ENCODE measurements around the gene NCK2.
"Not testable (repeated sequence)": the region's sequence is repeated elsewhere in the genome, so short reads cannot be mapped to it uniquely, and the experiment has no call there.

NCK2 gene

DNA sequence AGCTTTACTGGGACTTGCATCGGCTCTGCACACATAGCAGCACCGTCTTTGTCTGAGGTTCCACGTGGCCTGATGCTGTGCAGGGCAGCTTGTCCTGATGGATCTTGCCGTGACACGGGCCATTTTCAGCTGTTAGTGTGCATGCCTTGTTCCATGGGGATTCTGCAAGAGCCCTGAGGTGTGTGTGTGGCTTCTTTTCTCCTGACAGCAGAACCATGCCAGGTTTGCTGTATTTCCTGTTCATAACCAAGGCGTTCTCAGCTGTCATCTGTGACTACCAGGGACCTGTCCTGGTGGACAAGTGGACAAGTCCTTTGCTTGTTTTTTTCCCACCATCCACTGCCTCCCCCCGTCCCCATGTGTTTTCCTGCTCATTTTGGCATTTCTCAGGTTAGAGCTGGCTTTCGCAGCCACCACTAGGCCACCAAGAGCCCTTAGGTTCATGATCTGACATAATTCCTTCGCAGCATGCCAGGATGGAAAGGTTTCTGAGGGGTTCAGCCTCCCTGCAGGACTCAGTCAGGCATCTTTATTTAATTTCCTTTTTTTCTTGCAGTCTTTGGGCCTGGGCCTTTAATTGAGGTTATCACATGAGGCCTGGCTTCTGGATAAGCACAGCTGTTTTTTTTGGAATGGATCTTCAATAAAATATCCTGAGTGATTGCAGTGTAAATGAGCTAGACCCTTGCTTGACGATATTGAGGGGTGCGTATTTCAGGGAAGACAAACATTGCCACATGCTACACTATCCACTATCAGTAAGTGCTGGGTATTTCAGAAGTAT is 139.4 kb downstream of the NCK2 start:
- FAIRE-seq (no peak), DNase-seq (ENCODE audit: insufficient read length, low spot score) (no peak)

GRCh38 chr2:105885456-105885855 is 140.7 kb downstream of the NCK2 start:
- DNase-seq (ENCODE audit: insufficient read length, low spot score), result no peak
- FAIRE-seq, result no peak

- FAIRE-seq (peak; percentile 53), DNase-seq (ENCODE audit: insufficient read length, low spot score) (no peak)
Measured at GRCh38 chr2:105886029-105886454, 141.3 kb downstream of the NCK2 start.

DNA sequence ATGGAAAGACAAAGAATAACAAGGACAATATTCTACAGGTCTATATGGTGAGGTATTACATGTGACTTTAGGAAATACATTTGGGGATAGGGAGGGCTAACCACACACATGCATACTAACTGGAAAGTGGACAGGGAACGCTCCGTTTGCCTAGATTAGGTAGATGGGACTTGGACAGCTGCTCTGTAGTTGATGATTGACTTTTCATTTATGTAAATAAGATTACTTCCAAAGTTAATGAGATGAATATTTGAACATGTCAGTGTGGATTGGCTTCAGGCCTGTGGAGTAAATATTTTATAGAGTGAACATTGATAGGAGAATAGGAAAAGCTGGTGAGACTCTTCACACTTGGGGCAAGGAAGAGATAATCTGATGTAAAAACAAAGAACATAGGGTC is 142.0 kb downstream of the NCK2 start:
- no peak for DNase-seq (ENCODE audit: insufficient read length, low spot score)

GRCh38 chr2:105887256-105887655 is 142.5 kb downstream of the NCK2 start:
- DNase-seq (ENCODE audit: insufficient read length, low spot score) (no peak), FAIRE-seq (no peak)

More for the DNA sequence above, 142.0 kb downstream of the NCK2 start:
- no peak for FAIRE-seq

DNA sequence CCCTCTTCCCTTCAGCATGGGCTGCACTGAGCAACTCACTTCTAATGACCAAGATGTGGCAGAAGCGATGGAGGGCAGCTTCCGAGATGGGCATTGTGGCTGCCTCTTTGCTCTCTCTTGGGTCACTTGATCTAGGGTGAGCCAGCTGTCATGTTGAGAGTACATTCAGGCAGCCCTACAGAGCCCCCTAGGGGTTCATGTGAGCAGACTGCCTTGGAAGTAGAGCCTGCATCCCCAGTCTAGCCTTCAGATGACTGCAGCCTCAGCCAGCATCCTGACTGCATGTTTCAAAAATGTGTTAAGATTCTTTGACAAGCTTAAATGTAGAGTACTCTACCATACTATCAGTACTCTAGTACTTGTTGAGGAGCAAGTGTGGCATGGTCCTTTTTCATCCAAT is 143.9 kb downstream of the NCK2 start:
- FAIRE-seq (no peak), DNase-seq (ENCODE audit: insufficient read length, low spot score) (no peak)

DNA sequence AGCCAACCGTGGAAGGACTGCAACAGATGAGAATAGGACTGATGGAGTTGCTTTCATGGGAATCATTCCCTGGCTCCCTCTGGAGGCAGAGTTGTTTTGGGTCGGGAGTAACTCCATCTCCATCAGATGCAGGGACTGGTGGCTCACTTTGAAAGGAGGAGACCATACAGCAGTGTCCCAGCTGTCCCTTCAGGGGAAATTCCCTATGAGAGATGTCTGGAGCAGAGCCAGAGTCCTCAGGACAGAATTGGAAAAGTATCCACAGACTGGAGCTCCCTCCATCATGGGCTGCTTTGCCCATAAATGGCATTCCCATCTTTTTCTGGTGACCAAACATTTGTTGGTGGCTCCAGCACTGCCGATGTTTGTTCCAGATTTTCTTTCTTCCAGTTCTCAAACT is 144.3 kb downstream of the NCK2 start:
- DNase-seq (ENCODE audit: insufficient read length, low spot score) (no peak), FAIRE-seq (no peak)

- DNase-seq (ENCODE audit: insufficient read length, low spot score) (no peak), FAIRE-seq (no peak)
Measured at GRCh38 chr2:105890111-105890510, 145.4 kb downstream of the NCK2 start.

DNA sequence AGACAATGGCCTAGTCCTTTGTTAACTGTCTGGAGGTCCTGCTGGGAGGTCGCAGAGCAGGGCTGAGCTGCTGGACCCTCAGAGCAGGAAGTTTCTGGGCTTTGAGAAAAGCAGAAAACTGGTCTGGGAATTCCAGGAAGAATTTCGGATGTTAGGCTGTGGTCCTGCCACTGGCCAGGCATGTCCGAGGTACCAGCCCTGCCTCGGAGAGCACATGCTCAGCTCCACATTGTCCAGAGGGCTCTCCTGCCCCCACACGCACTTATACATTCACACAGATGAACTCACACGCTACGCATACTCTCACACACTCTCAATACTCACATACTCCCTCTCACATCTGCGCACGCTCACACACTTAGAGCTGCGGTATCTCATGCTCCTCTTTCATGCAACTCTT is 146.1 kb downstream of the NCK2 start:
- FAIRE-seq, result no peak
- no peak for DNase-seq (ENCODE audit: insufficient read length, low spot score)

GRCh38 chr2:105893011-105893995 is 148.6 kb downstream of the NCK2 start:
- DNase-seq (ENCODE audit: insufficient read length, low spot score) (no peak), FAIRE-seq (no peak)

GRCh38 chr2:105894327-105894944 is 149.7 kb downstream of the NCK2 start:
- no peak for FAIRE-seq

DNA sequence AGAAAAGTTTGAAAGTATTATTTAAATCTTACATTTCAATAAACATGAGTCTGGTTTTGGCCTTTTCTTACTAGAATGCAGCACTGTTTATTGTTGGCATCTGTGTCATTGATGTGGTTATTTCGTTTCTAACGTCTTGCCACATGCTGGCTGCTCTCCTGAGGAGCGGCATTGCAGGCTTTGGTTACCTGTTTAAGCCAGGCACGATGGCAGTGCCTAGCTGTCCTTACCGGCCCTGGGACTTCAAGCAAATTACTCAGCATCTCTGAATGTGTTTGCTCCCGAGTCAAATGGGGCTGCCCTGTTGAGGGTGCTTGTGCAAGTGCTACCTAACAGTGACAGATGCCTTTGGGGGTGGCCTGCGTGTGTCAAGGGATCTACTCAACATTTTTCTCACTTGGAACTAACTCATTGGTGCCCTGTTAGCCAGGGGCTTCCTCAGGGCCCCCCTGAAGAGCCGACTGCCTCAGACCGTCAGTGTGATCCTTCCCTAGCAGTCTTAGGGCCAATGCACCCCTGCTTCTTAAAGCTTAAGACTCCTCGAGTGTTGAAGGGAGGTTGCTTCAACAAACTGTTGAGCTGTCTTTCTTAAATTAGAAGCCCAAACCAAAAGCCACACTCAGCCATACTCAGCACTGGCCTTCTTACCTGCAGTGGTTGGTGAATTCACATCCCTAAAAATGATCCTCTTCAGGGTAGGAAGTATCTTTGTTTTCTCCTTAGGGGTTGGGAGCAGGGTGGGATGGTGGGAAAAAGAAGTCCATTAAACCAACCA is 151.5 kb downstream of the NCK2 start:
- FAIRE-seq, result no peak
- DNase-seq (ENCODE audit: insufficient read length, low spot score), result no peak

More at GRCh38 chr2:105894327-105894944, 149.7 kb downstream of the NCK2 start:
- no peak for DNase-seq (ENCODE audit: insufficient read length, low spot score)

DNA sequence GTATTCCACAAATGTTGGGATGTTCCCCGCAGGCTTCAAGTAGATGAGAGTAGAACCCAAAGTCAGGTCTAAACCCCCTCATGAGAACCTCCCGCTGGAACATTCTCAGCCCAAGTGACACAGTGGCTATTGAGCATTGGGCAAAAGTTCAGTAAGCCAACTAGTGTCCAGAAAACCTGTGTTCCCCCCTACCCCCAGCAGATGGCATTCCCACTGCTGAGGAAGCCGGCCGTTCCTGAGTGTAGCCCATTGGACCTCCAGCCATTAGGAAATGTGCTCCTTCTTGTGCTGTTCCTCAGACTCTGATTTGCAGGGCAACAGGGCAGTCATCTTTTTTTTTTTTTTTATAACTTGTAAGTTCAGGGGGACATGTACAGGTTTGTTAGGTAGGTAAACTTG is 152.1 kb downstream of the NCK2 start:
- no peak for DNase-seq (ENCODE audit: insufficient read length, low spot score)
- no peak for FAIRE-seq

DNA sequence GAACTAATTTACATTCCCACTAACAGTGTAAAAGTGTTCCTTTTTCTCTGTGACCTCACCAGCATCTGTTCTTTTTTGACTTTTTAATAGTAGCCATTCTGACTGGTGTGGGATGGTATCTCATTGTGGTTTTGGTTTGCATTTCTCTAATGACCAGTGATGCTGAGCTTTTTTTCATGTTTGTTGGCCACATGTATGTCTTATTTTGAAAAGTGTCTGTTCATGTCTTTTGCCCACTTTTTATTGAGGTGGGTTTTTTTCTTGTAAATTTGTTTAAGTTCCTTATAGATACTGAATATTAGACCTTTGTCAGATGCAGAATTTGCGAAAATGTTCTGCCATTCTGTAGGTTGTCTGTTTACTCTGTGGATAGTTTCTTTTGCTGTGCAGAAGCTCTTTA is 153.0 kb downstream of the NCK2 start:
- not testable (repeated sequence) for DNase-seq (ENCODE audit: insufficient read length, low spot score); FAIRE-seq

- no peak for FAIRE-seq
- no peak for DNase-seq (ENCODE audit: insufficient read length, low spot score)
Measured at GRCh38 chr2:105903051-105903674, 158.5 kb downstream of the NCK2 start.

DNA sequence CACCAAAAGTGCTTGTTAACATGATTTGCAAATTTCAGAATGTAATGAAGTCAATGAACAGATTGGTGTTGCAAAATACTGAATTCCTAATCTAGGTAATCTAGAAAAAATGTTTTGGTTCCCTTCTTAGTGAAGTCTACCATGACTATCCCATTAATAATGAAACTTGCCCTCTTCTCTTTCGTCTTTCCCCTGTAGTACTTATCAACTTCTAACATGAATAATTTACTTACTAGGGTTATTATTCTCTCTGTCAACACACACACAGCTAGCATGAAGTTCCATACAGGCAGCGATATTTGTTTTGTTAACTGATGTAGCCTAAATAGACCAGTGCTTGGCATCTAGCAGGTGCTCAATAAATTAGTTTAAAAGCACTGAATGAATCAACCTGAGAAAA is 160.2 kb downstream of the NCK2 start:
- FAIRE-seq, result peak; percentile 75

DNA sequence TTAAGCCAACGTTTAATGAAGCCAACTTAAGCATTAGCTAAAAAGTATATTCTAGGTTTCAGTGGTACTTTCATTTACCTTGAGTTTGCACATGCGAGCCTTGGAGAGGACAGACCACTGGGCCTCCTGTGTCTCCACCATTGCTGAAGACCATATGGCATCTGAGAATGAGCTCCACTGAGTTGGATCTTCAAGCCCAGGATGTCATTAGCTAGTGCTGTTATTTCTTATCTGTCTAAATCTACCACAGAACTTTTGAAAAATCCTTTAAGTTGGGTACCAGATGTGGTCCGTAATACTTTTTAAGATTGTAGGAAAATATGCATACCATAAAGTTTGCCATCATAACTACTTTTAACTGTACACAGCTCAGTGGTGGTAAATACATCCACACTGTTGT is 161.8 kb downstream of the NCK2 start:
- no peak for FAIRE-seq
- DNase-seq (ENCODE audit: insufficient read length, low spot score), result no peak

More for the DNA sequence above, 160.2 kb downstream of the NCK2 start:
- peak; percentile 45 for DNase-seq (ENCODE audit: insufficient read length, low spot score)

- DNase-seq (ENCODE audit: insufficient read length, low spot score), result no peak
- FAIRE-seq, result no peak
Measured at GRCh38 chr2:105907184-105907583, 162.5 kb downstream of the NCK2 start.

GRCh38 chr2:105909215-105909614 is 164.5 kb downstream of the NCK2 start:
- no peak for FAIRE-seq
- DNase-seq (ENCODE audit: insufficient read length, low spot score), result no peak

All from GM19239 (cell line).